Left cardiac atrium (tissue), 4 donors: ENCODE measurements around the gene HOMEZ. TPM values are rescaled to one million over a fixed set of nuclear protein-coding genes. Genes with fewer than 3 reads are reported as not detected.
"Not testable (repeated sequence)": the region's sequence is repeated elsewhere in the genome, so short reads cannot be mapped to it uniquely, and the experiment has no call there.

Source experiments
- ATAC-seq, 2 donors: fragments of 200-7000 bp; cut with Tn5 transposase; one replicate each; pipeline ENCODE4 v1.9.1; 2020; ENCODE audit warnings: mild to moderate bottlenecking in 2 of 2, moderate library complexity in 2 of 2
- DNase-seq: peaks from one replicate; pipeline ENCODE4 v3.0.0-alpha.2; 2020
- intact Hi-C, 2 donors: fragments of 100-400 bp; cut with DNase I; formaldehyde crosslinking; loops; one replicate each; pipeline versions ENCODE4 v1.14.1 to v1.15.1; 2022 to 2023
- total RNA-seq, 2 donors: library from RNA; stranded (reverse); fragmentation: NEBNext Ultra II Directional; extraction: Animal tissue kit (Norgen Biotek cat#: 25700); gene quantifications; one replicate each; pipeline ENCODE4 v1.2.1, GENCODE V29; 2021
- donor health status: DM: no; HTN: yes; CAD: no.
- donor health status: DM: no; HTN: yes; CAD: no; lungs with severe emphysema.
- donor health status: DM: yes; HTN: yes; CAD: no.
- donor health status: Dilated cardiomyopathy.

HOMEZ gene
- total RNA-seq, 2 donors from 2014 or later, result 8.3 to 8.5 TPM

DNA sequence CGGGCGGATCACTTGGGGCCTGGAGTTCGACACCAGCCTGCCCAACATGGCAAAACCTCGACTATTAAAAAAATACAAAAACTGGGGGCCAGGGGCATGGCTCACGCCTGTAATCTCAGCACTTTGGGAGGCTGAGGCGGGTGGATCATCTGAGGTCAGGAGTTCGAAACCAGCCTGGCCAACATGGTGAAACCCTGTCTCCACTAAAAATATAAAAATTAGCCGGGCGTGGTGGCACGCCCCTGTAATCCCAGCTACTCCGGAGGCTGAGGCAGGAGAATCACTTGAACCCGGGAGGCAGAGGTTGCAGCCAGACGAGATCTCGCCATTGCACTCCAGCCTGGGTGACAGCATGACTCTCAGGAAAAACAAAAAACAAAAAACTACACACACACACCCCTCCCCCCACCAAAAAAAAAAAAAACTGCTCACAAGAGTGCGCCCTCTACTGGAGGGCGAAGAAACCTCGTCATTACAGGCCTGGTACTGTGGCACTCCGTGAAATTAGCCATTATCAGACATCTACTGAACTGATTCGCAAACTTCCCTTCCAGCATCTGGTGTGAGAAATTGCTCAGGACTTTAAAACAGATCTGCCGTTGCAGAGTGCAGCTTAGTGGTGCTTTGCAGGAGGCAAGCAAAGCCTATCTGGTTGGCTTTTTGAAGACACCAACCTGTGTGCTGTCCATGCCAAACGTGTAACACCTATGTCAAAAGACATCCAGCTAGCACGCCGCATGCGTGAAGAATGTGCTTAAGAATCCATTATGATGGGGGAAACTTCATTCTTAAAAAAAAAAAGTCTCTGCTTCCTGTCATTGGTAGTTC is 9.0 kb upstream of the HOMEZ start:
- intact Hi-C loops, result loop anchor here in 1 of 2 donors (5.0 kb wide), 1 partner anchor 173 kb away; no protein-coding TSS in a partner anchor
- peak; percentile 62 to 68 for ATAC-seq

DNA sequence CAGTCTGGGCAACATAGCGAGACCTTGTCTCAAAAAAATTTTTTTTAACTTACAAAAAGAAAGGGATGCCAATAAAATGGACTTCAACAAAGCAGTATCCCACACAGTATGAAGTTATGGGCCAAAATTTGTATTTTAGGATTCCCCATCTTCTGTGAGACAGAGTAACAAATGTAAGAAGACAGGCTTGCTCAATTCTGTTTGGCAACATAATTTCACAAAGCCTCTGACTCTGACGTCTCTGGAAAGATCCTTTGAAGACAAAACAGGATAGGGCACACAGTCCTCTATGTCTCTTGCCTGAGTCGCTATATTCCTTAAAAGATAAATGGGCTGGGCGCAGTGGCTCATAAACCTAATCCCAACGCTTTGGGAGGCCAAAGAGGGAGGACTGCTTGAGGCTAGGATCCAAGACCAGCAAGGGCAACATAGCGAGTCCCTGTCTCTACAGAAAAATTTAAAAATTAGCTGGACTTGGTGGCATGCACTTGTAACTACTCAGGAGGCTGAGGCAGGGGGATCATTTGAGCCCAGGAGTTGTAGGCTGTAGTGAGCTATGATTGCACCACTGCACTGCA is 1.1 kb upstream of the HOMEZ start:
- ATAC-seq, result no peak
- intact Hi-C loops, result no loop called here
- no peak for DNase-seq

More for the DNA sequence above, 9.0 kb upstream of the HOMEZ start:
- peak; percentile 54 for DNase-seq

- intact Hi-C loops, result no loop called here
- DNase-seq (no peak), ATAC-seq (peak; percentile 16 to 61)
Observed at GRCh38 chr14:23285530-23286019, 357 bp downstream of the HOMEZ start.

DNA sequence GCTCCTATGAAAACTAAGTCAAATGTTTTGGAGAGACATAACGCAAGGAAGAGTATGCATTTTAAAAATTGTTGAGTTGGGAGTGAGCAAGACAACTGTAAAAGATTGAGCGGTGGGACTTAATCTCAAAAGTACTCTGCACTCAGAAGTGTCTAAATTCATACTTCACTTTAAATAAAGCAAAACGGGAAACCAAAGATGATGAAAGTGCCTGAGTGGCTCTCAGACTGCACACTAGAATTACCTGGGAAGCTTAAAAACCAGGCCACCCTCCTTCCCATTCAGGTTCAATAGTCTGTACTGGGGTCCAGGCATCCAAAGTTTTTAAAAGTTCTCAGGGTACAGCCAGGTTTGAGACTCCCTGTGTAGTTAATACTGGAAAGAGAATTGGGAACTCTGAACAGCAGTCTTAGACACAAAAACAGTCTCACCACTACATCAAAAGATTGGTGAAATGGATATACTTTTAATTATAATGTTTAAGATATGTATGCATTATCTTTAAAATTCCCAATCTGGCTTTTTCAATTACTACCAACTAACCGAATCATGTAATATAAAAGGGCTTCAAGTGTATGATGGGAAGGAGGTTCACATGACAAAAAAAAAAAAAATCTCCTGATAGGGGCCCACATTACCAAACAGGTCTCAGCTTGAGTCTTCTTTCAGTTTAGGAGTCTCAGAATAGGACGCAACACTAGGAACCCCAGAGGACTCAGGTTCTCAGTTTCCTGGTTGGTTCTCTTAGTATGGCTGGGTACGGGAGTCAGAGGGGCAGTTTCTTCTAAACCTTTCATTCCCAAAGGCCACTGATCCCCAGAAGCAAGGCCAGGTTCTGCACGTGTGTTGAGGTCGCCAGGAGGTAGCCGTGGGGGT is 1.0 kb downstream of the HOMEZ start:
- DNase-seq (no peak), ATAC-seq (peak; percentile 2 to 7)
- intact Hi-C loops, result no loop called here

DNA sequence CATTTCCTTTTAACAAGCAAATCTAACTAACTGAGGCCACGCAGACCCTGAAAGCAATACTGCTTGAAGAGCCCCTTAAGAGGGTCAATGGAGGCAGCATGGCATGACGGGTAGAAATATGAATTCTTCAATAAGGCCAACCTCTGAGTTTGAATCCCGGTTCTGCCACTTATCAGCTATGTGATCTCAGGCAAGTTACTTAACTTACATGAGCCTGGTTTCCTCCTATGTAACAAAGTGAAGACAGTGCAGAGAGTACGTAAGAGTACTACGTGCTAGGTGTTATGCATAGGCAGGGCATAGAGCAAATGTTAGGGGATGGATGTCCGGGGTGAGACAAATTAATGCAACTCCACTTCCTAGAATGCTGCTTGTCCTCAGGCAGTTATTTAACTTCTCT is 4.7 kb downstream of the HOMEZ start:
- DNase-seq (no peak), ATAC-seq (no peak)
- intact Hi-C loops, result no loop called here

DNA sequence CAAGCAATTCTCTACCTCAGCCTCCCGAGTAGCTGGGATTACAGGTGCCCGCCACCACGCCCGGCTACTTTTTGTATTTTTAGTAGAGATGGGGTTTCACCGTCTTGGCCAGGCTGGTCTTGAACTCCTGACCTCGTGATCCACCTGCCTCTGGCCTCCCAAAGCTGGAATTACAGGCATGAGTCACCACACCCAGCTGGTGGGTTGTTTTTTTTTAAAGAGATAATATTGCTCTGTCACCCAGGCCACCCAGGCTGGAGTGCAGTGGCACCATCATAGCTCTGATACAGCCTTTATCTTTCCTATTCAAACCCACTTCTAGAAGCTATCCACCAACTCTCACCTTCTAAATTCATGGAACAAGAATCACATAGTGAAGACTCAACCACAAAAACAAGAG is 8.0 kb downstream of the HOMEZ start:
- ATAC-seq, intact Hi-C loops, DNase-seq: not testable (repeated sequence)

GRCh38 chr14:23277189-23277588 is 8.7 kb downstream of the HOMEZ start:
- intact Hi-C loops, result no loop called here
- ATAC-seq, result no peak
- DNase-seq, result no peak

- no peak for ATAC-seq
- intact Hi-C loops, result no loop called here
Observed at GRCh38 chr14:23275412-23275811, 10.5 kb downstream of the HOMEZ start.

GRCh38 chr14:23269193-23269592 is 16.7 kb downstream of the HOMEZ start:
- intact Hi-C loops, result no loop called here
- DNase-seq, result no peak
- ATAC-seq, result no peak

More at GRCh38 chr14:23275412-23275811, 10.5 kb downstream of the HOMEZ start:
- no peak for DNase-seq

- DNase-seq, ATAC-seq, intact Hi-C loops: not testable (repeated sequence)
Observed at GRCh38 chr14:23260849-23261248, 25.1 kb downstream of the HOMEZ start.

- intact Hi-C loops, result no loop called here
- DNase-seq (no peak), ATAC-seq (no peak)
Observed at GRCh38 chr14:23259426-23259825, 26.5 kb downstream of the HOMEZ start.

GRCh38 chr14:23258256-23258655 is 27.7 kb downstream of the HOMEZ start:
- intact Hi-C loops, result no loop called here
- DNase-seq (no peak), ATAC-seq (no peak)

DNA sequence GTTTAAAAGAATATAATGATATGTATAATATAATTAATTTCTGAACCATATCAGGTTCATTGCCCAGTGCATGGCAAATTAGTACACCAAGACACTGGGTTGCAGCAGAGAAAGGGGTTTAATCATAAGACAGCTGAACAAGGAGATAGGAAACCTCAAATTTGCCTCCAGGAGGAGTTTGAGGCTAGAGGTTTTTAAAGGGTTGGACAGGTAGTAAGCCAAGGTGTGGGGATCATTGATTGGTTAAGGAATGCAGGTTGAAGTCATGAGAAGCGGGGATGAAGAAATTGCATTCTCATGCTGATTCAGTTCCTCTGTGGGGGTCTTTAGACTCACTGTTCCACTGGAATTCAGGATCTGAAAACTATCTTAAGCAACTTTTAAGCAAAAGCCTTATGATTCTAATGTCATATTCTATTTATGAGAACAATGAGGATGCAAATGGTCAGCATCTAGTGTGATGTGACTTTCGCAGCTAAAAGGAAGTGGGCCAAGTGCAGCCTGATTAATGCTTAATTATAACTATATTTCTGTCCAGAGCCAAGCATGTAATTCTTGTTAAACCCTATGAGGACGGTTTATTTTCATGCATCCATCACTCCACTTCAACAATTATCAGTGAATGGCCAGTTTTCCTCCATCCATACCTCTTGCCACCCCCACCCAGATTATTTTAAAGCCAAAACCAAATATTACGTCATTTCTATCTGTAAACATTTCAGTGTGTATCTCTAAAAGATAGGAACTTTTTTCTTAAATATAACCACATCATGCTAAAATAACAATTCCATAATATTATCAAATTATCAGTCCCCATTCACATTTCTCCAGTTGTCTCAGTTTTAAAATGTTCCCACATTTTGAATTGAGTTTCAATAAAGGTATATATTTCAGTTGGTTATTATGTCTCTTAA is 33.3 kb downstream of the HOMEZ start:
- DNase-seq (no peak), ATAC-seq (no peak)
- intact Hi-C loops, result no loop called here

DNA sequence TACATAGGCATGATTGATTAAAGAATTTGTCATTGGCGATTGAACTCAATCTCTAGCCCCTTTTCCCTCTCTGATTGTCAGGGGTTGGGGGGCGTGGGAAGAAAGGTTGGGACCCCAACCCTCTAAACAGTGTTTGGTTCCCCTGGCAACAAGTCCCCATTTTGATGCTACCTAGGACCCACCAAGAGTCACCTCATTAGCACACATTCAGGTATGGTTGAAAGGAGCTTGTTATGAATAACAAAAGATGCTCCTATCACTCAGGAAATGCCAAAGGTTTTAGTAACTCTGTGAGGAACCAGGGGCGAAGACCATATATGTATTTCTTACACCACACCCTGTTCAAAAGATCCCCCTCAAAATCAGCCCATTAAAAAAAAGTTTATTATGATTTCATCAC is 33.9 kb downstream of the HOMEZ start:
- DNase-seq, result no peak
- intact Hi-C loops, result no loop called here
- no peak for ATAC-seq

DNA sequence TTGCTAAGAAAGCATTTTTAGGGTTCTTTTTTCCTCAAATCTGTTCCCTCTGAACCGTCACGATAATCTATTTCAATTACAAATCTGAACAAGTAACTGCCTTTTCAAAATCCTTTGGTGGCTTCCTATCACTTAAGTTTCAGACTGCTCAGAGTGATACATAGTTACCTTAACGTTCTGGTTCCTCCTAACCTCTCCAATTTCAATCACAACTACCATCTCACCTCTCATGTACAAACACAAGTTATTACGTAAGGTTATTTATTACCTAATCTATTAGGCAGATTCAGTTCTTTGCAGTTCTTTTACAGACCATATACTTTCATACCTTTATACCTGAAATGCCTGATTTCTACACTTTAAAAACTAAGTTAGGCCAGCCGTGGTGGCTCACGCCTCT is 36.1 kb downstream of the HOMEZ start:
- DNase-seq (no peak), ATAC-seq (no peak)
- intact Hi-C loops, result no loop called here

DNA sequence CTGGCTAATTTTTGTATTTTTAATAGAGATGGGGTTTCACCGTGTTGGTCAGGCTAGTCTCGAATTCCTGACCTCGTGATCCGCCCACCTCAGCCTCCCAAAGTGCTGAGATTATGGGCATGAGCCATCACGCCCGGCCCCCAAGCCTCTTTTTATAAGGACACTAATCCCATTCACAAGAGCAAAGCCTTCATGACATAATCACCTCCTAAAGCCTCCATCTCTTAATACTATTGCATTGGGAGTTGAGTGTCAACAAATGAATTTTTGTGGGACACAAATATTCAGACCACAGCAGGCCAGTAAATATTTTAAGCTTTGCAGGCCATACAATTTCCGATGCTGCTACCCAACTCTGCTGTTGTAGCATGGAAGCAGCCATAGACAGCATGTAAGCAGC is 37.3 kb downstream of the HOMEZ start:
- intact Hi-C loops, result no loop called here
- ATAC-seq (no peak), DNase-seq (no peak)

GRCh38 chr14:23245282-23245681 is 40.6 kb downstream of the HOMEZ start:
- intact Hi-C loops, result no loop called here
- no peak for ATAC-seq
- DNase-seq, result no peak

- intact Hi-C loops, result no loop called here
- no peak for ATAC-seq
- DNase-seq, result no peak
Observed at GRCh38 chr14:23243066-23243465, 42.9 kb downstream of the HOMEZ start.

GRCh38 chr14:23242076-23242475 is 43.9 kb downstream of the HOMEZ start:
- no peak for ATAC-seq
- intact Hi-C loops, result no loop called here
- no peak for DNase-seq
